ENCODE measurements around the gene LAMA4. TPM values are rescaled to one million over a fixed set of nuclear protein-coding genes. Genes with fewer than 3 reads are reported as not detected.
"Not testable (repeated sequence)": the region's sequence is repeated elsewhere in the genome, so short reads cannot be mapped to it uniquely, and the experiment has no call there.

The LAMA4 gene
- total and polyA plus RNA-seq, 3 experiments from 2014 or later: not detected

GRCh38 chr6:112113431-112113830 lies 140.9 kb downstream of the LAMA4 start:
- Mint-ChIP-seq H3K36me3 (no peaks in the 10 kb centered on the region), H3K9me3 (no peaks in the 10 kb centered on the region), H3K4me3 (no peak overlapping the region), H3K27me3 (peaks cover 9 to 43% of the 10 kb centered on the region in 2 donors), H3K4me1 (no peaks in the 10 kb centered on the region), H3K27ac (no peak overlapping the region)
- Histone ChIP-seq H3K4me1 (ENCODE audit: insufficient read depth, low read length) (no peaks in the 10 kb centered on the region), H3K36me3 (ENCODE audit: insufficient read depth, low read length) (no peaks in the 10 kb centered on the region), H3K27ac (ENCODE audit: low read depth, low read length) (no peak overlapping the region), H3K9me3 (ENCODE audit: low read length) (no peaks in the 10 kb centered on the region), H3K27me3 (ENCODE audit: insufficient read depth, low read length, poor library complexity, severe bottlenecking) (no peaks in the 10 kb centered on the region), H3K4me3 (ENCODE audit: low read length) (no peak overlapping the region)
- POLR2A ChIA-PET: no interaction called here
- CTCF ChIA-PET: interaction anchor here (1.4 kb wide), 1 partner anchor 12 kb away, joined by 3 read pairs; no protein-coding TSS in a partner anchor
- DNase-seq: no peak

DNA sequence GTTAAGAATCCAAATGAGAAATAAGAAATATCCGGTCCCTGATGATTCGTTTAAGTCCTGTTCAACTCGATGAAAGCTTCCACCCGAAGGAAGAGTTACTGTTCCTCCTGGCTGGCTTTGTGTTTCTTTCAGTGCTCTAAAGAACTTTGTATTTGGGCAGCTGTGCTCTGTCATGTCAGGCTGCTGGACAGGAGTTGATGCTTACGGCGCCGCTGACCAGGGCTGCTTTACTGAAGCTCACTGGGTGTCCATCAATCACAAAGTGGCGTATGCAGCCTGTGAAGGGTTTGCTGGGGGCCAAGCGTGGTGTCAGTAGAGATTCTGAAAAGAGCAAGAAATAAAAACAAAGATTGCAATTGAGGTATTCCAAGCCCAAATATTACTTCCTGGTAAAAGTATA lies 145.1 kb downstream of the LAMA4 start:
- Mint-ChIP-seq H3K4me1 (no peaks in the 10 kb centered on the region), H3K27me3 (peaks cover 6 to 20% of the 10 kb centered on the region in 2 donors), H3K36me3 (no peaks in the 10 kb centered on the region), H3K4me3 (no peak overlapping the region), H3K9me3 (peaks cover 5 to 10% (median 6%) of the 10 kb centered on the region in 5 donors), H3K27ac (no peak overlapping the region)
- Histone ChIP-seq H3K4me3 (ENCODE audit: low read length) (no peak overlapping the region), H3K36me3 (ENCODE audit: insufficient read depth, low read length) (no peaks in the 10 kb centered on the region), H3K9me3 (ENCODE audit: low read length) (no peaks in the 10 kb centered on the region), H3K27me3 (ENCODE audit: insufficient read depth, low read length, poor library complexity, severe bottlenecking) (no peaks in the 10 kb centered on the region), H3K4me1 (ENCODE audit: insufficient read depth, low read length) (no peaks in the 10 kb centered on the region), H3K27ac (ENCODE audit: low read depth, low read length) (no peak overlapping the region)
- DNase-seq: no peak
- ChIA-PET CTCF (no interaction called here), POLR2A (no interaction called here)

GRCh38 chr6:112106562-112106961 lies 147.8 kb downstream of the LAMA4 start:
- no peak overlapping the region for H3K27ac ChIP-seq (ENCODE audit: low read depth, low read length)
- Mint-ChIP-seq H3K27ac (no peak overlapping the region), H3K36me3 (peaks cover 0 to 8% (median 2%) of the 10 kb centered on the region in 3 donors), H3K9me3 (peaks cover 5 to 10% (median 6%) of the 10 kb centered on the region in 5 donors), H3K4me3 (no peak overlapping the region), H3K27me3 (peaks cover 3 to 6% of the 10 kb centered on the region in 2 donors), H3K4me1 (no peaks in the 10 kb centered on the region)
- CTCF ChIA-PET: no interaction called here
- no peaks in the 10 kb centered on the region for H3K27me3 ChIP-seq (ENCODE audit: insufficient read depth, low read length, poor library complexity, severe bottlenecking)
- POLR2A ChIA-PET: no interaction called here
- no peaks in the 10 kb centered on the region for H3K9me3 ChIP-seq (ENCODE audit: low read length)
- no peak overlapping the region for H3K4me3 ChIP-seq (ENCODE audit: low read length)
- no peak for DNase-seq
- no peaks in the 10 kb centered on the region for H3K4me1 ChIP-seq (ENCODE audit: insufficient read depth, low read length)
- no peaks in the 10 kb centered on the region for H3K36me3 ChIP-seq (ENCODE audit: insufficient read depth, low read length)

- H3K4me1 ChIP-seq (ENCODE audit: insufficient read depth, low read length); POLR2A ChIA-PET; DNase-seq; H3K4me3 ChIP-seq (ENCODE audit: low read length); H3K27me3 ChIP-seq (ENCODE audit: insufficient read depth, low read length, poor library complexity, severe bottlenecking); H3K36me3 ChIP-seq (ENCODE audit: insufficient read depth, low read length); H3K27ac Mint-ChIP-seq; H3K36me3 Mint-ChIP-seq; H3K9me3 Mint-ChIP-seq; H3K27ac ChIP-seq (ENCODE audit: low read depth, low read length); H3K4me1 Mint-ChIP-seq; H3K4me3 Mint-ChIP-seq; CTCF ChIA-PET; H3K27me3 Mint-ChIP-seq; H3K9me3 ChIP-seq (ENCODE audit: low read length): not testable (repeated sequence)
Observed at GRCh38 chr6:112106026-112106425, 148.3 kb downstream of the LAMA4 start.

GRCh38 chr6:112100561-112100960 lies 153.8 kb downstream of the LAMA4 start:
- DNase-seq: no peak
- Mint-ChIP-seq H3K27ac (no peak overlapping the region), H3K9me3 (peaks cover 5 to 7% (median 5%) of the 10 kb centered on the region in 5 donors), H3K27me3 (peaks cover 2 to 4% of the 10 kb centered on the region in 2 donors), H3K36me3 (peaks cover 7 to 10% (median 8%) of the 10 kb centered on the region in 3 donors), H3K4me1 (no peaks in the 10 kb centered on the region), H3K4me3 (no peak overlapping the region)
- Histone ChIP-seq H3K4me1 (ENCODE audit: insufficient read depth, low read length) (no peaks in the 10 kb centered on the region), H3K27ac (ENCODE audit: low read depth, low read length) (no peak overlapping the region), H3K27me3 (ENCODE audit: insufficient read depth, low read length, poor library complexity, severe bottlenecking) (no peaks in the 10 kb centered on the region), H3K4me3 (ENCODE audit: low read length) (no peak overlapping the region), H3K9me3 (ENCODE audit: low read length) (no peaks in the 10 kb centered on the region), H3K36me3 (ENCODE audit: insufficient read depth, low read length) (no peaks in the 10 kb centered on the region)
- ChIA-PET CTCF (interaction anchor here (1.5 kb wide), 1 partner anchor 13 kb away, joined by 3 read pairs; the partner anchor contains the start of genes FAM229B and TUBE1), POLR2A (no interaction called here)

DNA sequence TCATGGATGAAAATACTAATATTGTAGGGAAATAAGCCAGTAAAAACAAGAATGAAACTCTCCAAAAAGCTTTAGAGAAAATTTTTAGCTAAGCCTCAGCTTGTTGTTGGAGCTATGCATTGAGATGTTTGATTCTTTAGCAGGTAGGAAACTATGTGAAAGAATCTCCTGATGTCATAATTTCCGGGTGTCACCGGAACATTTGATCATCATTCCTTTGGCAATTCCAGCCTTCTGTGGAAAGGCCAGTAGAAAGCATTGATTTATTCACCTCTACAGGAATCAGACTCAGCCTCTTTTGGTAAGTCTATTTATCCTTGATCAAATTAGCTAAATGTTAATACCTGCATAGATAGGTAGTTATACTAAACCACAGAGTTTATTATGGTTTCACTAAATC lies 157.5 kb downstream of the LAMA4 start:
- H3K27me3 ChIP-seq (ENCODE audit: insufficient read depth, low read length, poor library complexity, severe bottlenecking): no peaks in the 10 kb centered on the region
- no peak overlapping the region for H3K27ac ChIP-seq (ENCODE audit: low read depth, low read length)
- peaks cover 0 to 15% of the 10 kb centered on the region in 2 donors for H3K27me3 Mint-ChIP-seq
- H3K4me3 ChIP-seq (ENCODE audit: low read length): no peak overlapping the region
- H3K27ac Mint-ChIP-seq: no peak overlapping the region
- ChIA-PET POLR2A (no interaction called here), CTCF (no interaction called here)
- H3K9me3 ChIP-seq (ENCODE audit: low read length): no peaks in the 10 kb centered on the region
- no peak for DNase-seq
- no peaks in the 10 kb centered on the region for H3K4me1 ChIP-seq (ENCODE audit: insufficient read depth, low read length)
- peaks cover 0 to 10% (median 5%) of the 10 kb centered on the region in 3 donors for H3K36me3 Mint-ChIP-seq
- no peaks in the 10 kb centered on the region for H3K36me3 ChIP-seq (ENCODE audit: insufficient read depth, low read length)
- no peaks in the 10 kb centered on the region for H3K4me1 Mint-ChIP-seq
- no peaks in the 10 kb centered on the region for H3K9me3 Mint-ChIP-seq
- H3K4me3 Mint-ChIP-seq: no peak overlapping the region

DNA sequence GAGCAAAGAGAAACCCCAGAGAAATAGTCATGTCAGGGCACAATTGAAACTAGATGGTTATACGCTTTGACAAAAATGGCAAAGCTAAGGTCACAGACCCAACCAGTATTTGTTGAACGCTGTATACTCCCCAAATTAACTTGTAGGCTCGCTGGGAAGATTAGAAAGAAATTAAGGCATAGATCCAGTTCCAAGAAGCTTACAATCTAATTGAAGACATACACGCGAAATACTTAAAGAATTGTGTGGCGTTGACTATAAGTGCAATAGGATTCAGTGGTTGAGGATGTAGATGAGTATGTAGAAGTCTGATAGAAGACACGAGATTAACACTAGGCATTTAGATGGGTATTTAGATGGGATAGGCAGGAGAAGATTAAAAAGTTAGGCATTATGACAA lies 166.5 kb downstream of the LAMA4 start:
- Histone ChIP-seq H3K9me3 (ENCODE audit: low read length) (no peaks in the 10 kb centered on the region), H3K27me3 (ENCODE audit: insufficient read depth, low read length, poor library complexity, severe bottlenecking) (peaks cover 14% of the 10 kb centered on the region), H3K27ac (ENCODE audit: low read depth, low read length) (peak overlapping the region; percentile 92), H3K4me1 (ENCODE audit: insufficient read depth, low read length) (peaks cover 10% of the 10 kb centered on the region), H3K36me3 (ENCODE audit: insufficient read depth, low read length) (peaks cover 4% of the 10 kb centered on the region), H3K4me3 (ENCODE audit: low read length) (peak overlapping the region; percentile 89)
- Mint-ChIP-seq H3K27me3 (peaks cover 4 to 37% of the 10 kb centered on the region in 2 donors), H3K9me3 (peaks cover 0 to 2% (median 0%) of the 10 kb centered on the region in 5 donors), H3K4me1 (peaks cover 8 to 13% (median 9%) of the 10 kb centered on the region in 3 donors), H3K36me3 (peaks cover 0 to 17% (median 2%) of the 10 kb centered on the region in 3 donors), H3K4me3 (no peak overlapping the region), H3K27ac (no peak overlapping the region)
- CTCF ChIA-PET: interaction anchor here (1.1 to 2.2 kb wide), 3 partner anchors 8 to 829 kb away, joined by 3 to 14 read pairs (median 6); a partner anchor contains a TSS
- no peak for DNase-seq
- POLR2A ChIA-PET: interaction anchor here (0.9 to 1.1 kb wide), 2 partner anchors 605 to 829 kb away, joined by 3 to 5 read pairs; partner anchors contain the start of gene REV3L

GRCh38 chr6:112087136-112087911 lies 167.0 kb downstream of the LAMA4 start, which contains the start of the genes FAM229B and TUBE1:
TSS of gene FAM229B (plus strand) at chr6:112087591. CDS start at chr6:112099284, 11,693 bp downstream.
TSS of gene TUBE1 (minus strand) at chr6:112087482. CDS start at chr6:112087434, 48 bp downstream.
- Histone ChIP-seq H3K27me3 (ENCODE audit: insufficient read depth, low read length, poor library complexity, severe bottlenecking) (peaks cover 14% of the 10 kb centered on the region), H3K4me1 (ENCODE audit: insufficient read depth, low read length) (peaks cover 10% of the 10 kb centered on the region), H3K9me3 (ENCODE audit: low read length) (no peaks in the 10 kb centered on the region), H3K27ac (ENCODE audit: low read depth, low read length) (peak within 1 kb of the TSS; percentile 92), H3K36me3 (ENCODE audit: insufficient read depth, low read length) (peaks cover 4% of the 10 kb centered on the region), H3K4me3 (ENCODE audit: low read length) (peak within 1 kb of the TSS; percentile 89)
- H3K36me3 Mint-ChIP-seq: peaks cover 0 to 23% (median 2%) of the 10 kb centered on the region in 3 donors
- ChIA-PET CTCF (interaction anchor here (0.7 to 2.2 kb wide), 8 partner anchors 8 to 828 kb away, joined by 3 to 14 read pairs (median 4); a partner anchor contains a TSS), POLR2A (interaction anchor here (0.6 to 1.3 kb wide), 5 partner anchors 8 to 1272 kb away, joined by 3 to 6 read pairs (median 4); partner anchors contain the start of genes CDK19 and REV3L)
- no peak within 1 kb of the TSS for H3K4me3 Mint-ChIP-seq
- peaks cover 4 to 34% of the 10 kb centered on the region in 2 donors for H3K27me3 Mint-ChIP-seq
- H3K4me1 Mint-ChIP-seq: peaks cover 8 to 13% (median 9%) of the 10 kb centered on the region in 3 donors
- peaks cover 0 to 2% (median 0%) of the 10 kb centered on the region in 5 donors for H3K9me3 Mint-ChIP-seq
- peak within 1 kb of the TSS in 1 of 8 donors; percentile 82 for H3K27ac Mint-ChIP-seq
- peak; percentile 82 to 96 (median 90) for DNase-seq

Data from CD8-positive, alpha-beta memory T cell (primary cell).